HEK293 (cell line): ENCODE measurements around the gene CLDN14.

Source experiments
- CTCF ChIA-PET: fragments of 350-600 bp; formaldehyde crosslinking; extraction: SDS; loops from one replicate; lab custom pipeline; 2021; ENCODE audit warnings: antibody characterized with exemption; lab: Yijun Ruan, JAX
- POLR2A ChIA-PET: fragments of 300-600 bp; formaldehyde crosslinking; extraction: SDS; loops from one replicate; lab custom pipeline; 2020; ENCODE audit warnings: antibody characterized with exemption, inconsistent platforms; lab: Yijun Ruan, JAX
- H3K27ac ChIP-seq: fragments of 200-500 bp; sonication (Bioruptor generic); 2 replicates; pipeline ENCODE4 v1.5.1; 2014; ENCODE audit warnings: low read depth, low read length, control low read depth, inconsistent platforms; ENCODE audit errors: extremely low read depth
- H3K36me3 ChIP-seq, 2 experiments: fragments of 200-500 bp in 1 of 2; sonication (Bioruptor generic) in 1 of 2; 1 replicate in 1 of 2; 2 replicates in 1 of 2; pipeline ENCODE4 v1.5.1; 2014 to 2017; ENCODE audit warnings: inconsistent platforms in 2 of 2, low read length in 2 of 2; ENCODE audit not compliant: control insufficient read depth in 2 of 2, insufficient read depth in 1 of 2
- H3K4me1 ChIP-seq: fragments of 200-500 bp; sonication (Bioruptor generic); 2 replicates; pipeline ENCODE4 v1.5.1; 2014; ENCODE audit warnings: mild to moderate bottlenecking, low read length, inconsistent platforms; ENCODE audit not compliant: control insufficient read depth, insufficient read depth
- H3K4me3 ChIP-seq: 2 replicates; pipeline ENCODE4 v1.5.1; 2011; ENCODE audit warnings: low read depth, mild to moderate bottlenecking, control low read depth, low read length, moderate library complexity
- H3K9me3 ChIP-seq: fragments of 200-500 bp; sonication (Bioruptor generic); 2 replicates; pipeline ENCODE4 v1.5.1; 2014; ENCODE audit warnings: low read depth, low read length, inconsistent platforms; ENCODE audit not compliant: control insufficient read depth, insufficient read depth
- FEZF1 ChIP-seq: fragments of 450-650 bp; formaldehyde crosslinking; IDR thresholded peaks from 2 replicates; pipeline ENCODE4 v1.5.1; 2016; ENCODE audit warnings: missing biosample characterization, missing genetic modification characterization
- GLI4 ChIP-seq: fragments of 450-650 bp; formaldehyde crosslinking; IDR thresholded peaks from 2 replicates; pipeline ENCODE4 v1.5.1; 2016; ENCODE audit warnings: missing biosample characterization, missing genetic modification characterization
- KLF7 ChIP-seq: fragments of 450-650 bp; formaldehyde crosslinking; IDR thresholded peaks from 2 replicates; pipeline ENCODE4 v1.5.1; 2016; ENCODE audit warnings: missing biosample characterization, missing genetic modification characterization, borderline replicate concordance
- MYNN ChIP-seq: fragments of 450-650 bp; formaldehyde crosslinking; IDR thresholded peaks from 2 replicates; pipeline ENCODE4 v1.5.1; 2016; ENCODE audit warnings: missing biosample characterization, missing genetic modification characterization, borderline replicate concordance
- PRDM1 ChIP-seq: fragments of 450-650 bp; formaldehyde crosslinking; IDR thresholded peaks from 2 replicates; pipeline ENCODE4; 2016; ENCODE audit warnings: missing biosample characterization, missing genetic modification characterization
- PRDM10 ChIP-seq: fragments of 450-650 bp; formaldehyde crosslinking; IDR thresholded peaks from 2 replicates; pipeline ENCODE4 v1.5.1; 2016; ENCODE audit warnings: missing biosample characterization, missing genetic modification characterization
- REST ChIP-seq: fragments of 450-650 bp; formaldehyde crosslinking; IDR thresholded peaks from 2 replicates; pipeline ENCODE4 v1.5.1; 2016; ENCODE audit warnings: missing biosample characterization, missing genetic modification characterization
- YY2 ChIP-seq: fragments of 450-650 bp; formaldehyde crosslinking; IDR thresholded peaks from 2 replicates; pipeline ENCODE4 v1.5.1; 2016; ENCODE audit warnings: missing biosample characterization, missing genetic modification characterization
- ZBTB21 ChIP-seq: fragments of 450-650 bp; formaldehyde crosslinking; IDR thresholded peaks from 2 replicates; pipeline ENCODE4 v1.5.1; 2017; ENCODE audit warnings: missing biosample characterization, missing genetic modification characterization
- ZNF138 ChIP-seq: fragments of 450-650 bp; formaldehyde crosslinking; IDR thresholded peaks from 2 replicates; pipeline ENCODE4 v1.5.1; 2016; ENCODE audit warnings: missing biosample characterization, missing genetic modification characterization, borderline replicate concordance
- ZNF19 ChIP-seq: fragments of 450-650 bp; formaldehyde crosslinking; IDR thresholded peaks from 2 replicates; pipeline ENCODE4; 2016; ENCODE audit warnings: missing biosample characterization, missing genetic modification characterization, low read depth
- ZNF302 ChIP-seq: fragments of 450-650 bp; formaldehyde crosslinking; IDR thresholded peaks from 2 replicates; pipeline ENCODE4 v1.5.1; 2016; ENCODE audit warnings: missing biosample characterization, missing genetic modification characterization, low read depth
- ZNF391 ChIP-seq: fragments of 450-650 bp; formaldehyde crosslinking; IDR thresholded peaks from 2 replicates; pipeline ENCODE4 v1.5.1; 2016; ENCODE audit warnings: low read depth, missing biosample characterization, missing genetic modification characterization, borderline replicate concordance
- ZNF561 ChIP-seq: fragments of 450-650 bp; IDR thresholded peaks from 2 replicates; pipeline ENCODE4 v1.5.1; 2018; ENCODE audit warnings: missing biosample characterization, missing genetic modification characterization, borderline replicate concordance
- ZNF596 ChIP-seq: fragments of 450-650 bp; IDR thresholded peaks from 2 replicates; pipeline ENCODE4 v1.5.0; 2018; ENCODE audit warnings: missing biosample characterization, mild to moderate bottlenecking, missing genetic modification characterization, moderate library complexity
- ZNF626 ChIP-seq: fragments of 450-650 bp; sonication (Bioruptor Pico); formaldehyde crosslinking; IDR thresholded peaks from 2 replicates; pipeline ENCODE4 v1.5.1; 2018; ENCODE audit warnings: missing biosample characterization, missing genetic modification characterization, inconsistent platforms
- ZNF791 ChIP-seq: fragments of 450-650 bp; formaldehyde crosslinking; IDR thresholded peaks from 2 replicates; pipeline ENCODE4 v1.5.1; 2016; ENCODE audit warnings: missing biosample characterization, missing genetic modification characterization
- ZSCAN16 ChIP-seq: fragments of 450-650 bp; formaldehyde crosslinking; IDR thresholded peaks from 2 replicates; pipeline ENCODE4 v1.5.1; 2016; ENCODE audit warnings: missing biosample characterization, missing genetic modification characterization
- ZSCAN4 ChIP-seq: fragments of 450-650 bp; formaldehyde crosslinking; IDR thresholded peaks from 2 replicates; pipeline ENCODE4 v1.5.1; 2017; ENCODE audit warnings: missing biosample characterization, missing genetic modification characterization
- ZSCAN5A ChIP-seq: fragments of 450-650 bp; formaldehyde crosslinking; IDR thresholded peaks from 2 replicates; pipeline ENCODE4 v1.5.1; 2016; ENCODE audit warnings: missing biosample characterization, missing genetic modification characterization
- TF ChIP-seq, protein P1 (sequence below): fragments of 450-650 bp; IDR thresholded peaks from 2 replicates; pipeline ENCODE4 v1.5.1; 2018; ENCODE audit warnings: missing biosample characterization, missing genetic modification characterization
- TF ChIP-seq, protein P2 (sequence below): fragments of 450-650 bp; formaldehyde crosslinking; IDR thresholded peaks from 2 replicates; pipeline ENCODE4 v1.5.1; 2016; ENCODE audit warnings: missing biosample characterization, missing genetic modification characterization

The CLDN14 gene

DNA sequence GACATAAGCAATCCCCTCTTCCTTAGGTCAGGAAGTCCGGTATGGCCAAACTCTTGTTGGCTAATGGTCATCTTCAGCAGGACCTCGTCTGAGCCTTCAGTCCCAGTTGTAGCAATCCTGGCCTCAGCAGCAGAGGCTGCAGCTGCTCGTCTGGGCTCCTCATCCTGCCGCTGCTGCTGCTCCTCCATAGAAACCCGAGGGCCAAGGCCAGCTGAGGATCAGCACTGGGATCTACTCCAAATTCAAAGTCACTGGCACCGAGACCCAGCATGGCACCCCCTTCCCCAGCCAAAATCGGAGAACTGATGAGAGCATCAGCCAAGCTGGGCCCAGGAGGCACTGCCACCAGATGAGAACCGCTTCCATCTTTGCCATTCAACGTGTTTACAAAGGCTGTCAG is 6.3 kb upstream of the CLDN14 start (continued):
- no peak for TF ChIP-seq REST (tag by site-specific recombination)
- no peak for TF ChIP-seq MYNN (tag by site-specific recombination)
- no peak for TF ChIP-seq ZSCAN5A (tag by site-specific recombination)
- no peak for TF ChIP-seq YY2 (tag by site-specific recombination)
- TF ChIP-seq ZNF626, result no peak
- no peak for TF ChIP-seq ZNF19 (tag by site-specific recombination)
- no peak for TF ChIP-seq ZNF791
- TF ChIP-seq ZBTB21 (tag by site-specific recombination), result no peak

DNA sequence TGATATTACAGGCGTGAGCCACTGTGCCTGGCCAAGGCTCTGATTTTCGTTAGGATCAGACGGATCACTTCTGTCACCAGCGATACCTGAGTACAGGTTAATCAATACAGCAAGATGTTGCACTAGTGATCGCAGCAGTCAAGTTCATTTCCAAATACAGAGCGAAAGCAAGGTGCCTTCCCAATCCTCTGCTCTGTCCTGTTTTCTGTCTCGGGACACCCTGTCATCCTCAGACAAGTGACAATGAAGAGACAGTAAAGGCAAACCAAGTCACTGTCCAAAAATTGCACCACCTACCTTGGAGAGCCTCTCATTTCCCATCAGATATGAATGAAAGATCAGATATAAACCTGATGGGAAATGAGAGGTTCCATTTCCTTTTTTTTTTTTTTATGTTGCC is 5.6 kb upstream of the CLDN14 start:
- Histone ChIP-seq H3K9me3 (no peaks in the 10 kb centered on the region), H3K36me3 (no peaks in the 10 kb centered on the region), H3K4me3 (no peak overlapping the region), H3K4me1 (no peaks in the 10 kb centered on the region), H3K27ac (no peak overlapping the region)
- ChIA-PET CTCF (interaction anchor here (2.3 kb wide), 1 partner anchor 19 kb away, joined by 5 read pairs; no protein-coding TSS in a partner anchor), POLR2A (no interaction called here)
- TF ChIP-seq, protein P1, sequence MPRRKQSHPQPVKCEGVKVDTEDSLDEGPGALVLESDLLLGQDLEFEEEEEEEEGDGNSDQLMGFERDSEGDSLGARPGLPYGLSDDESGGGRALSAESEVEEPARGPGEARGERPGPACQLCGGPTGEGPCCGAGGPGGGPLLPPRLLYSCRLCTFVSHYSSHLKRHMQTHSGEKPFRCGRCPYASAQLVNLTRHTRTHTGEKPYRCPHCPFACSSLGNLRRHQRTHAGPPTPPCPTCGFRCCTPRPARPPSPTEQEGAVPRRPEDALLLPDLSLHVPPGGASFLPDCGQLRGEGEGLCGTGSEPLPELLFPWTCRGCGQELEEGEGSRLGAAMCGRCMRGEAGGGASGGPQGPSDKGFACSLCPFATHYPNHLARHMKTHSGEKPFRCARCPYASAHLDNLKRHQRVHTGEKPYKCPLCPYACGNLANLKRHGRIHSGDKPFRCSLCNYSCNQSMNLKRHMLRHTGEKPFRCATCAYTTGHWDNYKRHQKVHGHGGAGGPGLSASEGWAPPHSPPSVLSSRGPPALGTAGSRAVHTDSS (tag by site-specific recombination), result no peak
- no peak for TF ChIP-seq FEZF1
- TF ChIP-seq ZSCAN16 (tag by site-specific recombination), result no peak
- TF ChIP-seq ZNF138 (tag by site-specific recombination), result no peak
- TF ChIP-seq GLI4 (tag by site-specific recombination), result no peak
- TF ChIP-seq ZNF596, result no peak
- no peak for TF ChIP-seq PRDM1 (tag by site-specific recombination)

- H3K36me3 ChIP-seq, result no peaks in the 10 kb centered on the region
- H3K4me1 ChIP-seq, result no peaks in the 10 kb centered on the region
- H3K9me3 ChIP-seq, result no peaks in the 10 kb centered on the region
- ChIA-PET CTCF (no interaction called here), POLR2A (interaction anchor here (0.9 kb wide), 1 partner anchor 61 kb away, joined by 3 read pairs; no protein-coding TSS in a partner anchor)
- no peak overlapping the region for H3K4me3 ChIP-seq
- H3K27ac ChIP-seq, result no peak overlapping the region
- no peak for TF ChIP-seq PRDM10 (tag by site-specific recombination)
- no peak for TF ChIP-seq ZNF302 (tag by site-specific recombination)
- TF ChIP-seq KLF7 (tag by site-specific recombination), result no peak
- no peak for TF ChIP-seq ZSCAN4 (tag by site-specific recombination)
- TF ChIP-seq, protein P2, sequence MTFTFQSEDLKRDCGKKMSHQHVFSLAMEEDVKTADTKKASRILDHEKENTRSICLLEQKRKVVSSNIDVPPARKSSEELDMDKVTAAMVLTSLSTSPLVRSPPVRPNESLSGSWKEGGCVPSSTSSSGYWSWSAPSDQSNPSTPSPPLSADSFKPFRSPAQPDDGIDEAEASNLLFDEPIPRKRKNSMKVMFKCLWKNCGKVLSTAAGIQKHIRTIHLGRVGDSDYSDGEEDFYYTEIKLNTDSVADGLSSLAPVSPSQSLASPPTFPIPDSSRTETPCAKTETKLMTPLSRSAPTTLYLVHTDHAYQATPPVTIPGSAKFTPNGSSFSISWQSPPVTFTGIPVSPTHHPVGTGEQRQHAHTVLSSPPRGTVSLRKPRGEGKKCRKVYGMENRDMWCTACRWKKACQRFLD, result no peak
- TF ChIP-seq ZNF561 (tag by site-specific recombination), result no peak
- no peak for TF ChIP-seq ZNF391 (tag by site-specific recombination)
These were observed 3.2 kb upstream of the CLDN14 start for GRCh38 chr21:36483095-36483494.
